ENCODE data around the gene PPTC7. TPM values are rescaled to one million over a fixed set of nuclear protein-coding genes. Genes with fewer than 3 reads are reported as not detected.
A peak's percentile ranks its signal among the peaks of the same experiment; 100 is the strongest.

PPTC7 gene, protein sequence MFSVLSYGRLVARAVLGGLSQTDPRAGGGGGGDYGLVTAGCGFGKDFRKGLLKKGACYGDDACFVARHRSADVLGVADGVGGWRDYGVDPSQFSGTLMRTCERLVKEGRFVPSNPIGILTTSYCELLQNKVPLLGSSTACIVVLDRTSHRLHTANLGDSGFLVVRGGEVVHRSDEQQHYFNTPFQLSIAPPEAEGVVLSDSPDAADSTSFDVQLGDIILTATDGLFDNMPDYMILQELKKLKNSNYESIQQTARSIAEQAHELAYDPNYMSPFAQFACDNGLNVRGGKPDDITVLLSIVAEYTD
- 10 to 100 TPM; 20.8 to 49.1 (median 23.4) TPM for total RNA-seq

DNA sequence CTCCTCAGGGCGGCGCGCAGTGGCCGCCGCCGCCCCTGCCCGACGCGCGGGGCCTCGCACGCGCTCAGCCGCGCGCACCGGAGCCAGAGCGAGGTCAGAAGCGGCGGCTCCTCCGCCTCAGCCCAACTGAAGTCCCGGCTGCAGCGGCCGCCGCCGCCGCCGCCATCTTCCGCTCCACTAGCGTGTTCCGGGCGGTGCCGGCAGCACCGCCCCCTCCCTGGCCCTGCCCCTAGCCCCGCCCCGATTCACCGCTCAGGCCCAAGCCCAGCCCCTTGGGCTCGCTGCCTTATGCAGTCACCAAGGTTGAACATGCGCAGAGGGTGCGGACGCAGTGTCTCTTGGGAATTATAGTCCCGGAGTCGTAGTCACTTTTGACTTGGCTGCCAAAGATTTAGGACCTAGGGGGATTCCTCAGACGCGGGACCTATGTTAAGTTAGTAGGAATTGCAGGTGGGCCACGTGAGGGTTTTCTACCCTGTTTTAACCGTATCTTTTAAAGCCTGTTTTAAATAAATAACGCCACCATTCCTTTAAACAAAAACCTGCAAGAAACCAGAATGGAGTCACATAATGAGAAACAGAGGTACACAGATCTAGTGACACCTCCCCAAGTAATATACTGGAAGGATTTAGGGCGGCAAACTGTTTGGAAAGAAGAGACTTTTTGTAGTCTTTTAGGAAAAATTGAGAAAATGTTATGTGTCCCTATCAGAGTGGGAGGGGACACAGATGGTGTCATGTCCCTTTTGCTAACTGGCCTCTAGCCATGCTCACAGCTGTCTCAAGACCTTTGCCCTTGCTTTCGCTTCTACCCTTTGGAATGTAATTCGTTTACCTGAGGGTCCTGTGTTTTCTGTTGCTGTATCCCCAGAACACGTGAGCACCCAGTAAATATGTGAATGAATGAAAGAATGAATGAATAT, at the start of gene PPTC7:
TSS of gene PPTC7 (minus strand) at position 182 of the 923 bp plus-strand sequence. CDS start 287 bp downstream, outside the sequence.
- DNase-seq (ENCODE audit: low spot score) = peak; percentile 94
- ATAC-seq (ENCODE audit: low FRiP score) = peak; percentile 92
- TF ChIP-seq CTCF (IDR thresholded peaks at IDR 0.05) = no peak

DNA sequence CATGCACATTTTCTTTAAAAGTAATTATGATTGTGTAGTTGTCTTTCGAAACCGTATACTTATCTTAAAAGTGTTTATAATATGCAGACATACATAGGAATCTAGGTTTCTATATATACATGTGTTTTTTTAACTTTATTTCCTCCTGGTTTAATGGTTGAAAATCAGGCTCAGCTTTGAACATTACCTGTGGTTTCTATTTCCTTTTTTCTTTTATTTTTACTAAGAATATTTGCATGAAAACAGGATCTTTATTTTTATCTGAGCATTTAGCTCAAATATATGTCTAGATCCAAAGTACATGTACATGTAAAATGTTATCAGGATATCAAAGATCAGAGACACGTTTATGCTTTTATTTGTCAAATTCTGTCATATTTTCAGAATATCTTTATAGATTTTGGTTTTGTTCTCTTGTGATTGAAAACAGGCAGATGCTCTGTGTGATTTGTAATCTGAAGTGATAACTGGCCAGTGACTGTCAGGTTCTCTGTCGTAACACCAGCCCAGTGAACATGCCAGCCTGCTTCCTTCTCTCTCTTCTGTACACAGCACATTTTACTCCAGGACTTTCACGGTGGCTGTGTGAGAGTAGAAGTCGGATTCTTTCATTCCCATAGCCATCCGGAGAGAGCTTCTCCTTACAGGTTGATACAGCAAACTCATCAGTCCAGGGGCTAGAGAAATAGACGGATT, 44.5 kb upstream of the PPTC7 start:
- DNase-seq (ENCODE audit: low spot score) (no peak), ATAC-seq (ENCODE audit: low FRiP score) (no peak)
- TF ChIP-seq CTCF (IDR thresholded peaks at IDR 0.05) = no peak

DNA sequence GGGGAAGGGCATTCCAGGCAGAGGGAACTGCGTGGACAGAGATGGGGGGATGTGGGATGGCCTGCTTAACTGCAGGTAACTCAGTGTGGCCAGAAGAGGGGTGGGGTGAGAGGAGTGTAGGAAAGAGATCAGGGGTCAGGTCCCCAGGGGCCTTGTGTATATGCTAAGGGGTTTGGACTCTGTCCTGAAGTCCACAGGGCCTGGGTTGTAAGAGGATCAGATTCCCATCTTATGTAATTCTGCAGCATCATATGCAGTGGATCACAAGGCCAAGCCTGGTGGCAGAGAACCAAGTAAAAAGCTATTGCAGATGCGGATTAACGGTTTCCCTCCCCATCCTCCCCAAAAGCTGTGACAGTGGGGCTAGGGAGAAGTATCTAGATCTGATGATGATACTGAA, 39.5 kb upstream of the PPTC7 start:
- TF ChIP-seq CTCF (IDR thresholded peaks at IDR 0.05) = no peak
- ATAC-seq (ENCODE audit: low FRiP score) = no peak
- no peak for DNase-seq (ENCODE audit: low spot score)

- ATAC-seq (ENCODE audit: low FRiP score) (no peak), DNase-seq (ENCODE audit: low spot score) (no peak)
- TF ChIP-seq CTCF (IDR thresholded peaks at IDR 0.05) = no peak
These were observed 36.4 kb upstream of the PPTC7 start for GRCh38 chr12:110619534-110619953.

GRCh38 chr12:110616471-110617115, 33.5 kb upstream of the PPTC7 start:
- TF ChIP-seq CTCF (IDR thresholded peaks at IDR 0.05) = no peak
- no peak for ATAC-seq (ENCODE audit: low FRiP score)
- no peak for DNase-seq (ENCODE audit: low spot score)

DNA sequence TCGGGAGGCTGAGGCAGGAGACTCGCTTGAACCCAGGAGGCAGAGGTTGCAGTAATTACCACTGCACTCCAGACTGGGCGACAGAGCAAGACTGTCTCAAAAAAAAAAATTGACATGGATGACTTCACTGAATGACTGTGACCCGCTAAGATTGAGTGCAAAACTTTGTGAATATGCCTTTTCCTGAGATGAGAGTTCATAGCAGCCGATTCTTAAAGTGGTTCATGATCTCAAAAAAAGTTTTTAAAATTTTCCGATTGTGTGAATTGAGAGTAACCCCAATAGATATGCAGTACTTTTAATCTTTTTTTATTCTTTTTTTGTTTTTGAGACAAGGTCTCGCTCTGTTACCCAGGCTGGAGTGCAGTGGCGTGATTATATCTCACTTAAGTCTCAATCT, 32.1 kb upstream of the PPTC7 start:
- no peak for DNase-seq (ENCODE audit: low spot score)
- ATAC-seq (ENCODE audit: low FRiP score) = no peak
- no peak for TF ChIP-seq CTCF (IDR thresholded peaks at IDR 0.05)
